WI38 (cell line): ENCODE results near the gene BNIP2.

Source experiments
- H3K4me3 ChIP-seq: 2 replicates; pipeline ENCODE4 v1.5.1; 2011; ENCODE audit warnings: low read depth, mild to moderate bottlenecking, control low read depth, low read length
- CTCF ChIP-seq: IDR thresholded peaks from 2 replicates; pipeline ENCODE4 v1.5.1; 2012; ENCODE audit warnings: low read depth, mild to moderate bottlenecking, control low read depth, low read length

The BNIP2 gene

DNA sequence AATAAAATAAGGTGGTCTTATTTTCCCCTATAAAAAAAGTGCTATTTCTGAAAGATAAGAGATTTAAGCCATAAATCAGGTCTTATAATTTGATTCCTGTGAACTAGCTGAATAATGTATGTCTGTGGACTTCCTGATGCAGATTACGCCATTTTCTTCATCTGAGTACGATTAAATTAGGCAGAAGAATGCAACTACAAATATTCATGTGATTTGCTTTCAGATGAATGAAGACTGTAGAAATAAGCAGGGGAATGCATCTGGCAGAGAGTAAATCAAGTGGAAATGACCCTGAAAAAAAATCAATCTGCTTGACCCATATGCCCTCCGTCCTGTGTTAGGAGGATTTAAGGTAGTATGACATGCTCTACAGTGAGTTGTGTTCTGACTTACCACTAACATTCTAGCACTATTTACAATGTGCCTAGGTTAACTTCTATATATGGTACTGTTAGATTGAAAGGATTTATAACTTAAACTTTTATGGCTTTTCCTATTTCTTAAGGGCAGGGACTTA is 14.7 kb downstream of the BNIP2 start:
- TF ChIP-seq CTCF: no peak
- no peak overlapping the region for H3K4me3 ChIP-seq

DNA sequence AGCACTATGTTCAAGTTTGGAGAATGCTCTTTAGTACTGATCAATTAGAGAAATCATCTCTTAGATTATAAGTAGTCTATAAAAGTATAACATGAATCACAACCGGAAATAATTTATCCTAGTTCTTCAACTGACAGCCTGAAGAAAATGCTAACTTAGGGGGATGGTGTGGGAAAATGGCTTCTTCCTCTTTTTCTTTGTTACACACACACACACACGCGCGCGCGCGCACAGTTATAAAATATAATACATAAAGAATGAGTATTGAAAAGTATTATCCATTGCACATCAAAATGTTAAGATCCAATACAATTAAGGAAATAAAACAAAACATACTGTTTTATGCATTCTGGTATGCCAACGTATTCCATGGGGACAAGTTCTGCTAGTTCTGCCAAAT is 20.6 kb downstream of the BNIP2 start:
- TF ChIP-seq CTCF: no peak

DNA sequence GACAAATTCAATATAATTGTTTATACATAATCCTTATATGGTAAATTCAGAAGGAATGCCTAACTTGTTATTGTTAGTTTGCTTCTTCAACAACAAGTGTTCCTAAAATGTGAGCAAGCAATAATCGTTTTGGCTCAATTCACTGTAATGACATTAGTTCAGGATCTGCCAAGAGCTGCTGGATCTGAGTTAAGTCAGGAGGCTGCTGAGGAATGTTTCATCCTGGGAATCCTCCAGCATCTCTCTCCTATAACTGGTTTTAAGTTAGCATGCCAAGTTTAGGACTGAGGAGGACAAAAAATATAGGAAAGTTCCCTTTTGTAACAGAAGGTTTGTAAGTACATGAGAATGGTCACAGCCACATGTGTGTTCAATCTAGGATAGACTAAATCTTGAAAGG is 26.9 kb downstream of the BNIP2 start:
- H3K4me3 ChIP-seq: no peak overlapping the region

More for the DNA sequence above, 20.6 kb downstream of the BNIP2 start:
- no peak overlapping the region for H3K4me3 ChIP-seq

GRCh38 chr15:59659366-59659765 is 29.8 kb downstream of the BNIP2 start:
- no peak overlapping the region for H3K4me3 ChIP-seq
- no peak for TF ChIP-seq CTCF

More for the DNA sequence above, 26.9 kb downstream of the BNIP2 start:
- TF ChIP-seq CTCF: no peak

- TF ChIP-seq CTCF: no peak
- H3K4me3 ChIP-seq: peak overlapping the region; percentile 97
Observed at GRCh38 chr15:59657635-59658125, 31.4 kb downstream of the BNIP2 start.

DNA sequence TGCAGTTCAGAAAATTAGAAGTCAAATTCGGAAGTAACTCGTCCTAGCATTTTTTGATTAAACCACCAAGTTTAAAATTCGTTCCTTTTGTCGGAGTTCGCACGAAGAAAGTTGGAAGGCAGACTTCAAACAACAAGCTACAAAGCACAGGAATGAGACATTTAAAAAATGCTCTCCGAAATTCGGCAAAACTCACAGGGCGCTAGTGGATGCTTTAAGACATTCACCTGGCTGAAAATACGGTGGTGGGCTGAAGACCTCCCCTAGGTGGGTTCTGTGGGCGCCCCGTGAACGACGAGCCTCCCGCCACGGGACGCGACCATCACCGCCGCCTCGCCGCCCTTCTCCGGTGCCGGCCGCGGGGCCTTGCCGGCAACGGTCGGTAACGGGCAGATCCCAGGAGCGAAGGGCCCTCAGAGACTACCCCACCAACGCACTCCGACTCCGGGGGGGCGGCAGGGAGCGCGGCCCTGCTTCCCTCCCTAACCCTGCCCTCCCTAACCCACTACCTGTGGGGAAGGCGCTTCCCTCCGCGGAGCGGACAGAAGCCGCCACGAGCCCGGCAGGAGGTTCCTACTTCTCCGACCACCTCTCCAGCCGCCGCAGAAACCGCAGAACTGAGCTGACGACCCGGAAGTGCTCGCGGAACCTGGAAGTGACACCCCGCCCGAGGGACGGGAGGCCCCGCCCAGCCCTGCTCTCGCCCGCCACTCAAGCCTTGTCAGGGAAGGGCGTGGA is 32.1 kb downstream of the BNIP2 start, which contains the start of gene GTF2A2:
TSS of gene GTF2A2 (minus strand) at position 619 of the 738 bp plus-strand sequence. CDS start 5,238 bp downstream, outside the sequence.
- peak within 1 kb of the TSS; percentile 97 for H3K4me3 ChIP-seq
- TF ChIP-seq CTCF: no peak

DNA sequence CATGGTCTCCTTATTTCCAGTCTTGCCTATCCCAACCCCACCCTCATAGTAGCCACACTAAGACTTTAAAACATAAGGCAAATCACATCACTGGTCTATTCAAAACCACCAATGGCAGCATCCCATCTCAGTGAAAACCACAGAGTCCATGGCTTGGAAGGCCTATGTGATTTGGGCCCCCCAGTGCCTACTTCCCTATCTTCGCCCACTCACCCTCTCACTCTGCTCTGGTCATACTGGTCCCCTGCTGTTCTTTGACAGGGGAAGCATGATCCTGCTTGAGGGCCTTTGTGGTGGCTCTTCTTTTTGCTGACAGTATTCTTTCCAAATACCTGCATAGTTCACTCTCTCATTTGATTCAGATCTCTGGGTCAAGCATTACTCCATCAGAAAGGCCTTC is 35.1 kb downstream of the BNIP2 start:
- TF ChIP-seq CTCF: no peak
- H3K4me3 ChIP-seq: no peak overlapping the region
